GM18517 (cell line): Measurements from ENCODE around the gene ATL3.
A peak's percentile ranks its signal among the peaks of the same experiment; 100 is the strongest.
"Not testable (repeated sequence)": the region's sequence is repeated elsewhere in the genome, so short reads cannot be mapped to it uniquely, and the experiment has no call there.

Experiments used
- ATAC-seq: cut with Tn5 transposase; IDR thresholded peaks from one replicate; pipeline ENCODE4 v1.9.1; 2021; ENCODE audit warnings: mild to moderate bottlenecking, moderate library complexity; ENCODE audit not compliant: unreplicated experiment

The ATL3 gene, protein sequence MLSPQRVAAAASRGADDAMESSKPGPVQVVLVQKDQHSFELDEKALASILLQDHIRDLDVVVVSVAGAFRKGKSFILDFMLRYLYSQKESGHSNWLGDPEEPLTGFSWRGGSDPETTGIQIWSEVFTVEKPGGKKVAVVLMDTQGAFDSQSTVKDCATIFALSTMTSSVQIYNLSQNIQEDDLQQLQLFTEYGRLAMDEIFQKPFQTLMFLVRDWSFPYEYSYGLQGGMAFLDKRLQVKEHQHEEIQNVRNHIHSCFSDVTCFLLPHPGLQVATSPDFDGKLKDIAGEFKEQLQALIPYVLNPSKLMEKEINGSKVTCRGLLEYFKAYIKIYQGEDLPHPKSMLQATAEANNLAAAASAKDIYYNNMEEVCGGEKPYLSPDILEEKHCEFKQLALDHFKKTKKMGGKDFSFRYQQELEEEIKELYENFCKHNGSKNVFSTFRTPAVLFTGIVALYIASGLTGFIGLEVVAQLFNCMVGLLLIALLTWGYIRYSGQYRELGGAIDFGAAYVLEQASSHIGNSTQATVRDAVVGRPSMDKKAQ

DNA sequence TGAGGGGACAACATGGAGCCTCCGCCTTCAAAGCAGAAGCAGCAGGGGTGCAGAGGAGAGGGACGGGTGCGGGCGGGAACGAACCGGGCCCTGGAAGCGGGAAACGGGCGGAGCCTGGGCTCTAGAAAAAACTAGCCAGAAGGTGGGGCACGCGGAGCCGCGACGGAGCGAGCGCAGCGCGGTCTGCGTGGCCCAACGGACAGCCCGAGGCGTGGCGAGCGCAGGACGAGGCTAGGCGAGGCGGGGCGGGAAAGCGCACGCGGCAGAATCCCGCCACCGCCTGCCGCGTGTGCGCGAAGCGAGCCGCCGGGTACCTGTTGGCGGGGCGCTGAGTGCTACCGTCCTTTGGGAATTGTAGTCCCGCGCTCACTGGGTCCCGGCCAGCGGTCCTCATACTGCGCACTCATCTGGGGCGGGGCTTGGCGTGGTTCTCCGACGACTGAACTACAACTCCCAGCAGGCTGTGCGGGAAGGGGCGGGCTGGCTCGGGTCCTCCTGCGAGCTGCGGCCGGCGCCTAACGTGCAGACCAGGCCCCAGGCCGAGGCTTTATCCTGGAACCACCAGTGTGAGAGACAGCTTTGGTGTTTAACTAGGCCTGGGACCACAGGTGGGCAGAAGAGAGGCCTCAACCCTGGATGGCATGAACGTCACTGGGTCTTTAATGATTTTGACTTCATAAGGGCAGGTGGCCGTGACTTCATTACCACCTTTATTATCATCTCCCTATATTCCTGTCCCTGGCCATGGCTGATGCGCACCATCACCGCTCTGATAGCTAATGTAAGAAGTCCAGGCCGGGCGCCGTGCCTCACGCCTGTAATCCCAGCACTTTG lies at the start of gene ATL3:
ATL3 (minus strand) TSS at position 55 of the 834 bp plus-strand sequence; CDS start at position 14, 41 bp downstream.
- peak; percentile 85 for ATAC-seq

DNA sequence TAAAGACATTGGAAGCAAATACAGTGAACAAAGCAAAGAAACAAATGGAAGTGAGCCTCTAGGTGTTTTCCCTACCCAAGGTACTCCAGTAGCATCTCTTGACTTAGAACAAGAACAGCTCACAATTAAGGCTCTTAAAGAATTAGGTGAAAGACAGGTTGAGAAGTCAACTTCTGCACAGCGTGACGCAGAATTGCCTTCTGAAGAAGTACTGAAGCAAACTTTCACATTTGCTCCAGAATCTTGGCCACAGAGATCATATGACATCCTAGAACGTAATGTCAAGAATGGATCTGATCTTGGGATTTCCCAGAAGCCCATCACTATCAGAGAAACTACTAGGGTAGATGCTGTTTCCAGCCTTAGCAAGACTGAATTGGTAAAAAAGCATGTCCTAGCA lies 49.4 kb upstream of the ATL3 start:
- ATAC-seq, result no peak

DNA sequence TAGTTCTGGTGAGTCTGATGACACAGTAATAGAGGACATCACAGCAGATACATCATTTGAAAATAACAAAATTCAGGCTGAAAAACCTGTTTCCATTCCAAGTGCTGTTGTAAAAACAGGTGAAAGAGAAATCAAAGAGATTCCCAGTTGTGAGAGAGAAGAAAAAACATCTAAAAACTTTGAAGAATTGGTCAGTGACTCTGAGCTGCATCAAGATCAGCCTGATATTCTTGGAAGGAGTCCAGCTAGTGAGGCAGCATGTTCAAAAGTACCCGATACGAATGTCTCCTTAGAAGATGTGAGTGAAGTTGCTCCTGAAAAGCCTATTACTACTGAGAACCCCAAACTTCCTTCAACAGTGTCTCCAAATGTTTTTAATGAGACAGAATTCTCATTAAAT lies 48.8 kb upstream of the ATL3 start:
- no peak for ATAC-seq

DNA sequence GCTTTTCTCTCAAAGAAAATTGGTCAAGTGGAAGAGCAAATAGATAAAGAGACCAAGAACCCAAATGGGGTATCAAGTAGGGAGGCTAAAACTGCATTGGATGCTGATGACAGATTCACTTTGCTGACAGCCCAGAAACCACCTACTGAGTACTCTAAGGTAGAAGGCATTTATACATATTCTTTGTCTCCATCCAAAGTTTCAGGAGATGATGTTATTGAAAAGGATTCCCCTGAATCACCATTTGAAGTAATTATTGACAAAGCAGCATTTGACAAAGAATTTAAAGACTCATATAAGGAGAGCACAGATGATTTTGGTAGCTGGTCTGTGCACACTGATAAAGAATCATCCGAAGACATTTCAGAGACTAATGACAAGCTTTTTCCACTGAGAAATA lies 47.8 kb upstream of the ATL3 start:
- ATAC-seq, result no peak

DNA sequence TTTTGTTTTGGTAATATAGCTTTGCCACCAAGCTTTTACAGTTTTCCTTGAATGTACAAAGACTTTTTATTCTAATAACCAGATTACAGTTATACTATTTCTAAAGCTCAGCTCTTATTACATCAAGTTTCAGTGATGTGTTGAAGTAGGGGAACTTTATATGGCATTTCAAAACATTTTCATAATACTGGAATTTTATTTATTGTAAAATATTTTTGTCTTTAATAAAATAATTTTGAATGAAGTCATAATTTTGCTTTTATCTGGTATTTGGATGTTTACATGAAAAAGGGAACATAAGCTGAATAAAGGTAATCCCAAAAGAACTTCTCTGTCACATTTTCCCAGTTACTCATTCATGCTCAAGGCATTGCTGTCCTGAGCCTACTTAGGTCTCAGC lies 44.9 kb upstream of the ATL3 start:
- ATAC-seq, result no peak

DNA sequence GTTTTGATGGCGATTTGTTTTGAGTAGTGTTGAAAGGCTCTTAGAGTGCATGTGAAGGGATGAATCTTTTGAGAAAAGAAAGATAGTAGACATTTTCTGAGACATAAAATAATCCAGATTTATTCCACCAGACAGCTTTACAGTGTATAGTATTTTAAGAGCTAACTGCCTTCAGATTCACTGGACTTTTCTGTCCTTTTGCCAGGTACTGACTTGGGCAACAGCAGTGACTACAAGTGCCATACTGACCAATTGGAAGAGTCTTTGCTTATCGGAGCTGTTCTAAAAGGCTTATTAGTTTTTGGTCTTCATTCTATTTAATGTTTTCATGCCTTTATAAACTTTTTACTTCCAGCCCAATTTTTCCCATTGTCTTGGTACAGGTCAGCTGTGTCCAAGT lies 42.6 kb upstream of the ATL3 start:
- ATAC-seq, result no peak

DNA sequence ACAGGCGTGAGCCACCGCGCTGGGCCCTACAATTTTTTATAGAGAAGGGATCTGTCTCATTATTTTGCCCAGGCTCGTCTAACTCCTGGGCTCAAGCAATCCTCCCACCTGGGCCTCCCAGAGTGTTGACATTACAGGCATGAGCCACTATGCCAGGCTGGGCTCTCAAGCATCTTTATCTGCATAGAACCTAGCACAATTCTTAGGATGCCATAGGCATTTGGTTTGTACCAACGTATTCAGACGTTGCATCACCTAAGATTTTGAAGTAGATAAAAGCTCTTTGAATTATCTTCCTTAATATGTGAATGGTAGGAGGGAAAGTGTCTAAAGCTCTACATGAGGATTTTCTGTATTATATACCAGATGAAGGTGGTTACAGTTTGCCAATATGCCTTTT lies 40.7 kb upstream of the ATL3 start:
- no peak for ATAC-seq

DNA sequence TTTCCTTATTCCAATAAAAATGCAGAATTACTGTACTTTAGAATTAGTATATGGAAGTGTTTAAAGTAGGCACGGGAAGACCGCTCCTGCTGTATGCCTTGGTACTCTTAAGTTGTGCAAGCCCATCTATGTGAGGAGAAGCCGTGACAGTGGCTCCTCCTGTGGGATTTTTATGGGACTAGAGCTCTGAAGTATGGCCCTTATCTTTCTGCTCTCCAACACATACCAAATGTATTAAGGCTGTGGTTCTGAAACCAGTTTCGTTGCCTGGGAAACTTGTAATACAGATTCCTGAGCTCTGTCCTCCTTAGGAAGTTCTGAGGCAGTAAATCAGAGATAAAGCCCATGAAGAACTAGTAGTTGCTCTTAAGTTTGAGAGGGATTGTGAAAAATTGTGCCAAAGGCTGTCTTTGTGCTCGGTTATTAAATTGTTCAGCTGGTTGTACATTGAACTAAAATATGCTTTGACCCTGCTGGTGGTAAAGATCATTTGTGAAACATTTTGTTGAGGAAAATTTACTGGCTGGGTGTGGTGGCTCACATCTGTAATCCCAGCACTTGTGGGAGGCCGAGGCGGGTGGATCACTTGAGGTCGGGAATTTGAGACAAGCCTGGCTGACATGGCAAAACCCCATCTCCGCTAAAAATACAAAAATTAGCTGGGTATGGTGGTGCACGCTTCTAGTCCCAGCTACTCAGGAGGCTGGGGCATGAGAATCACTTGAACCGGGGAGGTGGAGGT lies 39.5 kb upstream of the ATL3 start:
- no peak for ATAC-seq

DNA sequence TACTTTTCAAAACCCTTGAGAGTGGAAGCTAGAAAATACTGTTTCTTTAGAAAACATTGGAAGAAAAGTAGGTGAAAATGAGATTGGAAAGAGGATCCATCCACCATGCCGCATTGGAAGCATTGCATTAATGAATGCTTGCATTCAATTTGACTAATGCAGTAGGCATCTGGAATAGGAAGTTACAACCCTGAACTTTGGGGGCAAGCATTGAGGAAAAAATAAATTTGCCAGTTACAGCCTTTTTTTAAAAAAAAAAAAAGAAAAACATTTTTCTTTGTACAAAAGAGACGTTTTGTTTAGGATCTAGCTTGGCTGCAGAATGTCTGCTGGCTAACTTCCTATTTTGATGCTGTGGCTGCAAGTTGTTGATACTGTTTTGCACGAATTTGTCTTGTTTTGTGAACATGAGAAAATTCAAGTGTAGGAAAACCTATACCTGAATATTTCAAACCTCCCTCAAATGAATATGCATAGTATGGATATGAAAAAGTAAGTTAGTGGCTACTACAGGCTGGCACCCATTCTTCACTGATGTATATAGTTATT lies 38.2 kb upstream of the ATL3 start:
- no peak for ATAC-seq

DNA sequence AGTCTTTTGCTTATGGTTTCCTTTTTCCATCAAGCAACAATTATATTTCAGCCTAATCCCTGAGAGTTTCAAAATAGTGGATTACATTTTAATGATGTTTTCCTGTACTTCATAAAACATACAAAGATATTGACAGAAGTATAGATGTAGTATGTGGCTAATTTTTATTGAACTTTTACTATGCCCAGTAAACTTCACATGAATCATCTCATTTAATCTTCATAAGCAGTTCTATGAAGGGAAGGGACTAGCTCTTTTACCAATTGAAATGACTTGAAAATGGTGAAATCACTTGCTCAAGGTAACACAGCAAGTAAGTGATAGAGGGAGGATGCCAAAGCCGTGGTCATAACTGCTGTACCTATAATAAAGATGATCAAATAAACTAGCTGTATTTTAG lies 37.6 kb upstream of the ATL3 start:
- ATAC-seq, result no peak

DNA sequence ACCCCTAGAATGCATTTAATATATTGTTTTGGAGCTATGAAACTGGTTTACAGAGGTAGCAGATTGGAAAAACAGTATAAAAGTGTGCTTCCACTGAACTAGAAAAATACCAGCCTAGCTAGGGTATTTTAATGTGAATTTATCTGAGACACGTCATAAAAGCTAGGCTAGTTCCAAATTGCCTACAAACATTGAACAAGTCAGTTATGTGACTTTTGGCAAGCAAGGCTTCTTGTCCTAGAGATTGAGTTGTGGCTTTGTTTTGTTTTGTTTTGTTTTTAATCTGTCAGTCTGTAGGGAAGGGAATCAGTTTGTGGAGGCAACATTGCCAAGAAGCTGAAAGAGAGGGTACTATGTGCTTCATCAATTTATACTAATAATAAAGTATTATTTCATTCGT lies 34.4 kb upstream of the ATL3 start:
- no peak for ATAC-seq

DNA sequence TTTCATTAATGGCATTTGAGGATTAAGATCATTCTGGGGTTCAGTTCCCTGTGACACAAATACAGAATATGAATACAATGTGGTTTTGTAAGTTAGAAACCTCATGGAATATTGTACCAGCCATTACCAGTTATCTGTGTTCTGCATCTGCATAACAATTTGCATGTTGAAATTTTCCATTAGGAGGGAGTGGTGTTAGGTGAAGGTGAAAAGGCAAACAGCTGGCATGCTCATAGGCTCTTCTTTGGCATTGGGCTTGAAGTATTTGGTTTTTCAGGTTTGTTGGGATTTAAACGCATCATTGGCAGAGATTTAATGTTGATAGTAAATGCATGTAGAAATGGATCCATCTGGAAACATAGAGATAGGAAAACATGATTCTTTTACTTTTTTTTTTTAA lies 28.7 kb upstream of the ATL3 start:
- no peak for ATAC-seq

DNA sequence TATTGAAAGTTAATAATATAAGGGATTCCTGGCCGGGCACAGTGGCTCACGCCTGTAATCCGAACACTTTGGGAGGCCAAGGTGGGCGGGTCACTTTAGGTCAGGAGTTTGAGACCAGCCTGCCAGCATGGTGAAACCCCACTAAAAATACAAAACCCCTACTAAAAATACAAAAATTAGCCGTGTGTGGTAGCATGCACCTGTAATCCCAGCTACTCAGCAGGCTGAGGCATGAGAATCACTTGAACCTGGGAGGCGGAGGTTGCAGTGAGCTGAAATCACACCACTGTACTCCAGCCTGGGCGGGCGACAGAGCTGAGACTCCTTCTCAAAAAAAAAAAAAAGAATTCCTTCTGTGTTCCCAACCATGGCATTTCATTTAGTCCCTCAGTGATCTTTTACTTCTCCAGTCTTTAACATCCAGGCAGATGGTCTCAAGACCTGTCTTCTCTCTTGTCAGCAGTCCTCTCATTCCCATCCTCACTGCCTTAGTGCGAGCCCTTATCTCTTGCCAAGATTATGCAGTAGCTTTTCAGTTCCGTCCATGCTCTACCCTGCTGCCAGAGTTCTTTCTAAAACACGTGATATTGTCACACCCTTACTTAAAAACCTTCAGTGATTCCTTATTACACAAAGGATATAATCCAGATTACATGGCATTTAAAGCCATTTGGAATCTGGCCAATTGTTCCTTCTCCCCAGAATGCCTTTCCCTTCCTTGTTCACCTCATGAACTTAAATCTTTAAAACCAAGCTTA lies 28.0 kb upstream of the ATL3 start:
- no peak for ATAC-seq

DNA sequence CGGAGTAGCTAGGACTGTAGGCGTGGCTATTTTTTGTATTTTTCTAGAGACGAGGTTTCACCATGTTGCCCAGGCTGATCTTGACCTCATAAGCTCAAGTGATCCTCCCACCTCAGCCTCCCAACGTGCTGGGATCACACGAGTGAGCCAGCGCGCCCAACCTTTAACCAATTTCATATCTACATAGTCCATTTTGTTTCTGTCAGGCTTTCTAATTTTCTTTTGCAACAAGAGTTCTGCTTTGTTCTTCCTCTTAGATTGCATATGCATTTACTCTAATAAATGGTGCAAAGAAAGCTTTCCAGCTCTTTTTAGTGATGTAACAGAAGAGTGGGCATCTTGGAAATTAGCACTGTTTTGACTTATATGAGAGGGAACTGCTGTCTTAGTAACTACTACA lies 23.4 kb upstream of the ATL3 start:
- ATAC-seq, result no peak

DNA sequence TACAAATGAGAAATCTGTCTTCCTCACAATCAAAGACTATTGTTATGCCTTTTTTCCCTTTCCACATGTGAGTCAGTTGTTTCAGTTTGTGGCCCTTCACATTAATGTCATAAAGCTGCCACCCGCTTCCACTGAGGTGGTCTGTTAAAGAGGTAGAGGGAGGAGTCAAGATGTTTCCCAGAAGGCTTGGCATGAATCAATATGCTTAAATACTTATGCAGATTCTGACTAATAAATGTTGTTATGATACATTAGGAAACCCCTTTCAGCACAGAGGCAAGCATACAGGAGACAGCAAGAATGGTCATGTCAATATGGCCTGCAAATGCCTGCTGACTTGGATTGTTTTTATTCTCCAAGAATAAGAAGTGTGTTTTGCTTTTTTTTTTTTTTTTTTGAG lies 16.7 kb upstream of the ATL3 start:
- no peak for ATAC-seq

DNA sequence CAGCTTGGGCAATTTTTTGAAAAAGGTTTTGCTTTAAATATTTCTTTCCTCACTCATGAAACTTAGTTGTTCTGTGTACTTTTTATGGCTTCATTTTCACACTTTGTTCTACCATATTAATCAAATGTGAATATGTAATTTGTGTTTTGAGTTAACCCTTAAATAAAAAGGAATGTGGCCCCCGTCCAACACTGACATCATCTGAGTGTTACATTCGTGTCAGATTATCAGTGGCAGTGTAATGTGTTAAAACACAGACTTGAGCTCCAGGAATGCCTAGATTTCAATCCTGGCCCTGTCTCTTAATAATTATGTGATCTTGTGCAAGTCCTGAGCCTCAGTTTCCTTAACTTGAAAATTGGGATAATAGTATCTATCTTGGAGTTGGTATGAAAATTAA lies 15.8 kb upstream of the ATL3 start:
- no peak for ATAC-seq

DNA sequence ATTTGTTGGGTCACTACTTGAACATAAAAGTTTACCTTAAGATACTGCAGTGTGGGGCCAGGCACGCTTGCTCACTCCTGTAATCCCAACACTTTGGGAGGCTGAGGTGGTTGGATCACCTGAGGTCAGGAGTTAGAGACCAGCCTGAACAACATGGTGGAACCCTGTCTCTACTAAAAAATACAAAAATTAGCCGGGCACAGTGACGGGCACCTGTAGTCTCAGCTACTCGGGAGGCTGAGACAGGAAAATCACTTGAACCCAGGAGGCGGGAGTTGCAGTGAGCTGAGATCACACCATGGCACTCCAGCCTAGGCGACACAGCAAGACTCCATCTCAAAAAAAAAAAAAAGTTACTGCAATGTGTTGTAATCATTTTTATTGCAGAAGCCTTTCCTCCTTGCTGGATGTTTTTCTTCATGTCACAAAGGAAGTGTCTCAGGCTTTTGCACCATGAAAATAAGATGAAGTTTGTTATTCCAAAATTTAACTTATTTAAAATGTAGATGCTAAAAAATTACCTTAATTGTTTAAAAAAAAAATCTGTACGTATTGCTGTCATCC lies 14.1 kb upstream of the ATL3 start:
- ATAC-seq, result not testable (repeated sequence)

DNA sequence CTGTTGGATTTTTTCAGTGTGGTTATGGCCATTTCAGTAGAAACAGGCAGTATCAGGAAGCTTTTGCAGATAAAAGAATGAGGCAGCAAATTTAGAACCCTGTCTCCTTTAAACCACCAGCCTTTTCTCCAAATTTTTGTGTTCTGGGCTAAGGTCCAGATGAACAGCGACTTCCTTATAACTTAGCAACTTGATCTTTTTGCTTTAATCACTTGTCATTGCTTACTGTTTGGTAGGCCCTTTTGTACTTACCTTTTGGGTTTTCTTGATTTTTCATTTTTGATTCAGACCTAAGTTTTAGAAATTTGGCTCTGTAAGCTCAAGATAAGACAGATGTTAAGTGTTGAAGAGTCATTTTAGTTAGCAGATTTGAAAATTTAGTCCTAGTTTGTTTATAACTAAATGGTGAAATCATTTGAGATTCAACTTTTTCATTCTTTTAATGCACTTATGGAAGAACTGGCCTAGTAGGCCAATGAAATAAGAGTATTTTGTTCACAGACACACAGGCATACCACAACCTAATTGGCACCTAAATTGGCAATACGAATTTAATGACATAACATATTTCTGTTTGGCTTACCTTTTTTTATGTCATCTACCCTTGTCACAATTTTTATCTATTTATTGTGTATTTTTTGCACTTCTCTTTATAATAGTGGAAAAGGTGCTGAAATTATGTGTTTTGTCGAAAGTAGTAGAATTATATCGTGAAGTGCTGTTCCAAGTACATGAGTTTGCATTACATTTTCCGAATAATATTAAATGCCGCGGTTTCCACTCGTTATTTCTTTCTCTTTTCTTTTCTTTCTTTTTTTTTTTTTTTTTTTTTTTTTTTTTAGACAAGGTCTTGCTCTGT lies 12.2 kb upstream of the ATL3 start:
- no peak for ATAC-seq
